Subcutaneous abdominal adipose tissue (tissue), 5 donors: ENCODE measurements around the gene MED29.
A peak's percentile ranks its signal among the peaks of the same experiment; 100 is the strongest.

Source experiments
- H3K27ac ChIP-seq: one replicate; pipeline ENCODE4 v1.7.0; 2013; ENCODE audit warnings: low read depth, mild to moderate bottlenecking, inconsistent platforms, low read length, moderate library complexity
- H3K27me3 ChIP-seq, 5 donors: one replicate each; pipeline ENCODE4 v1.7.0; 2013; ENCODE audit warnings: low read length in 5 of 5, inconsistent platforms in 1 of 5; ENCODE audit not compliant: control insufficient read depth in 5 of 5, insufficient read depth in 4 of 5
- H3K36me3 ChIP-seq, 5 donors: one replicate each; pipeline ENCODE4 v1.7.0; 2013; ENCODE audit warnings: low read length in 5 of 5; ENCODE audit not compliant: control insufficient read depth in 5 of 5, insufficient read depth in 5 of 5
- H3K4me1 ChIP-seq, 5 donors: one replicate each; pipeline ENCODE4 v1.7.0; 2013; ENCODE audit warnings: low read length in 5 of 5, mild to moderate bottlenecking in 3 of 5, moderate library complexity in 1 of 5; ENCODE audit not compliant: control insufficient read depth in 5 of 5, insufficient read depth in 5 of 5
- H3K4me3 ChIP-seq, 5 donors: one replicate each; pipeline ENCODE4 v1.7.0; 2013; ENCODE audit warnings: low read length in 5 of 5, low read depth in 1 of 5
- H3K9ac ChIP-seq, 5 donors: one replicate each; pipeline ENCODE4 v1.7.0; 2013; ENCODE audit warnings: low read length in 5 of 5, mild to moderate bottlenecking in 4 of 5, moderate library complexity in 3 of 5
- H3K9me3 ChIP-seq, 5 donors: one replicate each; pipeline ENCODE4 v1.7.0; 2013; ENCODE audit warnings: low read length in 5 of 5; ENCODE audit not compliant: control insufficient read depth in 5 of 5
- donor health status: healthy.
- donor health status: healthy.
- donor health status: healthy.
- donor health status: healthy.
- donor health status: healthy.

MED29 gene

GRCh38 chr19:39410831-39411080 lies 19.6 kb downstream of the MED29 start:
- H3K36me3 ChIP-seq = peaks cover 0 to 24% (median 20%) of the 10 kb centered on the region in 5 donors
- H3K9me3 ChIP-seq = no peaks in the 10 kb centered on the region
- peaks cover 22 to 53% (median 46%) of the 10 kb centered on the region in 5 donors for H3K4me1 ChIP-seq
- peaks cover 0 to 4% (median 0%) of the 10 kb centered on the region in 5 donors for H3K27me3 ChIP-seq
- peak overlapping the region; percentile 99 for H3K27ac ChIP-seq
- peak overlapping the region; percentile 12 to 66 (median 49) for H3K9ac ChIP-seq
- peak overlapping the region; percentile 65 to 100 (median 99) for H3K4me3 ChIP-seq

GRCh38 chr19:39411081-39411831 lies 20.1 kb downstream of the MED29 start:
- peaks cover 0 to 4% (median 0%) of the 10 kb centered on the region in 5 donors for H3K27me3 ChIP-seq
- peaks cover 22 to 53% (median 45%) of the 10 kb centered on the region in 5 donors for H3K4me1 ChIP-seq
- H3K27ac ChIP-seq = peak overlapping the region; percentile 99
- peaks cover 0 to 27% (median 21%) of the 10 kb centered on the region in 5 donors for H3K36me3 ChIP-seq
- peak overlapping the region; percentile 65 to 100 (median 99) for H3K4me3 ChIP-seq
- H3K9me3 ChIP-seq = no peaks in the 10 kb centered on the region
- H3K9ac ChIP-seq = peak overlapping the region in 4 of 5 donors; percentile 49 to 61 (median 50)

- no peaks in the 10 kb centered on the region for H3K9me3 ChIP-seq
Measured at GRCh38 chr19:39411832-39412099, 20.6 kb downstream of the MED29 start.

GRCh38 chr19:39412100-39412866 lies 21.1 kb downstream of the MED29 start, which contains the start of gene PLEKHG2:
Gene PLEKHG2 (plus strand): TSS chr19:39412669. CDS start chr19:39414087, 1,418 bp downstream.
- peak within 1 kb of the TSS; percentile 99 for H3K27ac ChIP-seq
- peaks cover 22 to 52% (median 45%) of the 10 kb centered on the region in 5 donors for H3K4me1 ChIP-seq
- H3K9me3 ChIP-seq = no peaks in the 10 kb centered on the region
- H3K4me3 ChIP-seq = peak within 1 kb of the TSS; percentile 82 to 100 (median 99)
- peak within 1 kb of the TSS; percentile 56 to 88 (median 74) for H3K9ac ChIP-seq
- peaks cover 0 to 4% (median 0%) of the 10 kb centered on the region in 5 donors for H3K27me3 ChIP-seq
- peaks cover 0 to 33% (median 20%) of the 10 kb centered on the region in 5 donors for H3K36me3 ChIP-seq

More at GRCh38 chr19:39411832-39412099, 20.6 kb downstream of the MED29 start:
- peak overlapping the region; percentile 65 to 100 (median 99) for H3K4me3 ChIP-seq
- H3K27me3 ChIP-seq = peaks cover 0 to 4% (median 0%) of the 10 kb centered on the region in 5 donors
- H3K4me1 ChIP-seq = peaks cover 22 to 52% (median 45%) of the 10 kb centered on the region in 5 donors
- peak overlapping the region in 3 of 5 donors; percentile 19 to 84 (median 49) for H3K9ac ChIP-seq
- peaks cover 0 to 32% (median 24%) of the 10 kb centered on the region in 5 donors for H3K36me3 ChIP-seq
- peak overlapping the region; percentile 99 for H3K27ac ChIP-seq

- peaks cover 0 to 33% (median 19%) of the 10 kb centered on the region in 5 donors for H3K36me3 ChIP-seq
- H3K9me3 ChIP-seq = no peaks in the 10 kb centered on the region
- peak overlapping the region; percentile 70 to 100 (median 88) for H3K4me3 ChIP-seq
- H3K27me3 ChIP-seq = peaks cover 0 to 4% (median 0%) of the 10 kb centered on the region in 5 donors
- H3K27ac ChIP-seq = peak overlapping the region; percentile 99
- peaks cover 22 to 52% (median 45%) of the 10 kb centered on the region in 5 donors for H3K4me1 ChIP-seq
- H3K9ac ChIP-seq = peak overlapping the region; percentile 26 to 88 (median 64)
Measured at GRCh38 chr19:39412867-39413271, 21.7 kb downstream of the MED29 start.

GRCh38 chr19:39413272-39413910 lies 22.2 kb downstream of the MED29 start:
- Histone ChIP-seq H3K9ac (peak overlapping the region; percentile 52 to 88 (median 72)), H3K9me3 (no peaks in the 10 kb centered on the region), H3K4me3 (peak overlapping the region; percentile 70 to 100 (median 88)), H3K4me1 (peaks cover 22 to 52% (median 43%) of the 10 kb centered on the region in 5 donors), H3K27ac (peak overlapping the region; percentile 99), H3K27me3 (peaks cover 0 to 4% (median 0%) of the 10 kb centered on the region in 5 donors), H3K36me3 (peaks cover 0 to 31% (median 18%) of the 10 kb centered on the region in 5 donors)

- H3K36me3 ChIP-seq = peaks cover 0 to 33% (median 19%) of the 10 kb centered on the region in 5 donors
- peak overlapping the region; percentile 52 to 76 (median 68) for H3K9ac ChIP-seq
- peak overlapping the region; percentile 99 for H3K27ac ChIP-seq
- H3K9me3 ChIP-seq = no peaks in the 10 kb centered on the region
- peaks cover 22 to 48% (median 41%) of the 10 kb centered on the region in 5 donors for H3K4me1 ChIP-seq
- H3K4me3 ChIP-seq = peak overlapping the region; percentile 70 to 100 (median 83)
- H3K27me3 ChIP-seq = peaks cover 0 to 4% (median 0%) of the 10 kb centered on the region in 5 donors
Measured at GRCh38 chr19:39413911-39414608, 22.9 kb downstream of the MED29 start.

GRCh38 chr19:39415111-39416046 lies 24.2 kb downstream of the MED29 start:
- Histone ChIP-seq H3K9me3 (no peaks in the 10 kb centered on the region), H3K4me1 (peaks cover 22 to 44% (median 40%) of the 10 kb centered on the region in 5 donors), H3K36me3 (peaks cover 0 to 40% (median 24%) of the 10 kb centered on the region in 5 donors), H3K27me3 (peaks cover 0 to 4% (median 0%) of the 10 kb centered on the region in 5 donors), H3K27ac (peak overlapping the region; percentile 99), H3K9ac (peak overlapping the region in 3 of 5 donors; percentile 28 to 52 (median 38)), H3K4me3 (peak overlapping the region in 3 of 5 donors; percentile 82 to 100 (median 99))
